Endothelial cell of umbilical vein (primary cell): ENCODE data around the gene ZCWPW1. TPM values are rescaled to one million over a fixed set of nuclear protein-coding genes. Genes with fewer than 3 reads are reported as not detected.

ENCODE experiments used
- BruUV-seq: library from RNA; stranded (reverse); fragments of 400-500 nt; replicated peaks from 2 replicates; lab custom pipeline; 2021; lab: Mats Ljungman, UMichigan
- CTCF ChIA-PET: fragments of 300-600, 350-600 bp; sonication (Branson Sonifier 250); formaldehyde crosslinking; loops from one replicate; lab custom pipeline; 2021; ENCODE audit warnings: antibody characterized with exemption, inconsistent platforms; lab: Charles Lee
- POLR2A ChIA-PET: fragments of 300-600, 350-600 bp; sonication (Branson Sonifier 250); formaldehyde crosslinking; loops from one replicate; lab custom pipeline; 2021; ENCODE audit warnings: antibody characterized with exemption, inconsistent platforms; lab: Charles Lee
- DNase-seq: peaks from one replicate; pipeline ENCODE4 v3.0.0-alpha.2; 2011; ENCODE audit warnings: low read depth, low spot score
- FAIRE-seq: peaks from 2 replicates; lab custom pipeline; 2011; peaks lifted over from hg19 to GRCh38; lab: Jason Lieb, UNC
- H2AFZ ChIP-seq: 2 replicates; pipeline ENCODE4 v1.6.0; 2012; ENCODE audit warnings: low read depth, low read length, control low read depth, inconsistent platforms
- H3K27ac ChIP-seq: 2 replicates; pipeline ENCODE4 v1.5.1; 2011; ENCODE audit warnings: low read depth, mild to moderate bottlenecking, control low read depth, low read length, moderate library complexity; ENCODE audit not compliant: insufficient read depth
- H3K27me3 ChIP-seq, 2 experiments: 2 replicates each; pipeline versions ENCODE4 v1.6.0 to v1.6.1; 2011; ENCODE audit warnings: low read length in 2 of 2, mixed read lengths in 1 of 2; ENCODE audit not compliant: control insufficient read depth in 2 of 2, insufficient read depth in 2 of 2
- H3K36me3 ChIP-seq, 2 experiments: 2 replicates in 1 of 2; 3 replicates in 1 of 2; pipeline ENCODE4 v1.5.1; 2011; ENCODE audit warnings: low read length in 2 of 2, mild to moderate bottlenecking in 1 of 2, moderate library complexity in 1 of 2; ENCODE audit not compliant: control insufficient read depth in 2 of 2, insufficient read depth in 2 of 2; ENCODE audit errors: extremely low read depth in 1 of 2
- H3K4me1 ChIP-seq: 3 replicates; pipeline ENCODE4 v1.5.1; 2011; ENCODE audit warnings: mild to moderate bottlenecking, low read length; ENCODE audit not compliant: control insufficient read depth, insufficient read depth; ENCODE audit errors: extremely low read depth
- H3K4me2 ChIP-seq: 2 replicates; pipeline ENCODE4 v1.6.1; 2011; ENCODE audit warnings: low read length, control low read depth, mixed read lengths; ENCODE audit not compliant: insufficient read depth
- H3K4me3 ChIP-seq, 3 experiments: fragments of 200-600 bp in 1 of 3; sonication (generic), shearing (Covaris generic) in 1 of 3; replicated peaks in 1 of 3; 2 replicates each; pipeline ENCODE4 v1.5.1; 2011 to 2016; ENCODE audit warnings: control low read depth in 3 of 3, low read length in 3 of 3, mild to moderate bottlenecking in 2 of 3, inconsistent platforms in 1 of 3, low read depth in 1 of 3, moderate library complexity in 1 of 3; ENCODE audit not compliant: insufficient read depth in 1 of 3
- H3K79me2 ChIP-seq: 2 replicates; pipeline ENCODE4 v1.6.0; 2012; ENCODE audit warnings: low read length, inconsistent platforms; ENCODE audit not compliant: control insufficient read depth, insufficient read depth
- H3K9ac ChIP-seq: replicated peaks from 2 replicates; pipeline ENCODE3; 2011; ENCODE audit warnings: low read length, control low read depth; ENCODE audit not compliant: insufficient read depth; ENCODE audit errors: extremely low read depth
- H3K9me1 ChIP-seq: replicated peaks from 3 replicates; pipeline ENCODE4 v1.6.0; 2011; ENCODE audit warnings: mild to moderate bottlenecking, low read length; ENCODE audit not compliant: control insufficient read depth, insufficient read depth; ENCODE audit errors: extremely low read depth
- H3K9me3 ChIP-seq: replicated peaks from 2 replicates; pipeline ENCODE4 v1.5.1; 2012; ENCODE audit warnings: low read length, inconsistent platforms; ENCODE audit not compliant: control insufficient read depth, insufficient read depth
- H4K20me1 ChIP-seq: replicated peaks from 2 replicates; pipeline ENCODE3; 2011; ENCODE audit warnings: mild to moderate bottlenecking, low read length; ENCODE audit not compliant: control insufficient read depth, insufficient read depth; ENCODE audit errors: extremely low read depth
- EZH2 ChIP-seq: IDR thresholded peaks from 2 replicates; pipeline ENCODE4 v1.6.1; 2012; ENCODE audit warnings: borderline replicate concordance, low read depth, mild to moderate bottlenecking, moderate library complexity, low read length, inconsistent platforms; ENCODE audit not compliant: severe bottlenecking
- FOS ChIP-seq: IDR thresholded peaks from 2 replicates; pipeline ENCODE4 v1.6.1; 2011; ENCODE audit warnings: mild to moderate bottlenecking, low read length, moderate library complexity, borderline replicate concordance; ENCODE audit not compliant: insufficient read depth
- GATA2 ChIP-seq: IDR thresholded peaks from 2 replicates; pipeline ENCODE4 v1.7.0; 2011; ENCODE audit warnings: low read depth, mild to moderate bottlenecking, moderate library complexity, mixed read lengths, low read length; ENCODE audit not compliant: insufficient read length, insufficient read depth
- JUN ChIP-seq: IDR thresholded peaks from 2 replicates; pipeline ENCODE4 v1.6.1; 2011; ENCODE audit warnings: borderline replicate concordance, low read depth; ENCODE audit not compliant: insufficient read length, insufficient read depth
- MYC ChIP-seq: IDR thresholded peaks from one replicate; pipeline ENCODE4 v1.6.1; 2011; ENCODE audit warnings: mild to moderate bottlenecking, low read depth, low read length
- POLR2A ChIP-seq: IDR thresholded peaks from 2 replicates; pipeline ENCODE4 v1.6.1; 2012; ENCODE audit warnings: low read depth, mild to moderate bottlenecking, control low read depth, low read length
- POLR2AphosphoS5 ChIP-seq: IDR thresholded peaks from 2 replicates; pipeline ENCODE4 v1.6.1; 2012; ENCODE audit warnings: low read depth, mild to moderate bottlenecking, control low read depth, low read length, moderate library complexity; ENCODE audit not compliant: insufficient read depth
- dilution Hi-C: fragments of 300-500 bp; cut with MboI; formaldehyde crosslinking; loops from one replicate; pipeline ENCODE4 v1.15.0; 2019; ENCODE audit warnings: low sequenced_read_pairs; ENCODE audit not compliant: extremely low pct_ligation_motif_present
- intact Hi-C: fragments of 100-400 bp; cut with micrococcal nuclease; formaldehyde crosslinking; loops from one replicate; pipeline ENCODE4 v1.10.0; 2022
- polyA plus RNA-seq, 4 experiments: library from polyadenylated mRNA; depleted of rRNA in 3 of 4; stranded (reverse) in 3 of 4; unstranded in 1 of 4; fragments of >200 nt; gene quantifications; 2 replicates each; pipeline versions ENCODE4 v1.2.1 to v1.2.3, GENCODE V29; 2011 to 2012; ENCODE audit warnings: missing spikeins in 1 of 4
- total RNA-seq: library from RNA; stranded (reverse); gene quantifications from 2 replicates; pipeline ENCODE4 v1.2.3, GENCODE V29; 2021
- TF ChIP-seq, protein P1 (sequence below): IDR thresholded peaks from 2 replicates; pipeline ENCODE4 v1.6.1; 2011; ENCODE audit not compliant: insufficient read depth, insufficient read length
- TF ChIP-seq, protein P2 (sequence below), 2 donors: IDR thresholded peaks; 1 replicate in 1 of 2; 2 replicates in 1 of 2; pipeline ENCODE4 v1.5.1; 2011; ENCODE audit warnings: low read length in 2 of 2, mild to moderate bottlenecking in 2 of 2, moderate library complexity in 2 of 2, control low read depth in 1 of 2, inconsistent platforms in 1 of 2, low read depth in 1 of 2; ENCODE audit not compliant: insufficient read depth in 1 of 2; ENCODE audit errors: extremely low read depth in 1 of 2

Gene ZCWPW1
- total and polyA plus RNA-seq, 2 donors (not counting 3 experiments of a cell fraction or from before 2014, with no cell fraction given) = 0.31 to 0.32 TPM

DNA sequence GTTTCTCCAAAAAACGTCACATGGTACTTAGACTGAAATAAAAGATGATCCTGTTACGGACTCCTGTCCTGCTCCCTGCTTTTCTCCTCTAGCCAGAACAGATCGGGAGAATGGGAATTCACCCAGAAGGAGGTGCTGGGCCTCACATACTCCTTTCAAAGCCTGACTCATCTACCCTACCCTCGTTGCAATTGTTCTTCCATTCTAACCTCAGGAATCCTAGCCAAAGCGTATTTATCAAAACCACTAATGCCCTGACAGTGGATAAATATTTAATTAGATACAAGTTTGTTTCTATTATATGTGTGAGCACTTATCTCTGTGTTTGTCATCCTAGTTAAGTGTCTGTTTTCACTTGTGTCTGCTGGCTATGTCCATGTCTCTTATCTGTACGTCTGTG, 21.7 kb downstream of the ZCWPW1 start:
- peaks cover 19 to 40% of the 10 kb centered on the region in 2 experiments for H3K27me3 ChIP-seq
- H3K4me1 ChIP-seq = no peaks in the 10 kb centered on the region
- FAIRE-seq (no peak), DNase-seq (no peak)
- H4K20me1 ChIP-seq = no peaks in the 10 kb centered on the region
- no peak overlapping the region for H3K9ac ChIP-seq
- no peak overlapping the region for H3K4me3 ChIP-seq
- intact Hi-C loops = loop anchor here (5.0 kb wide), 1 partner anchor 49 kb away; the partner anchor contains the start of gene PILRB
- H3K79me2 ChIP-seq = no peaks in the 10 kb centered on the region
- no TSS peak for BruUV-seq
- H3K4me2 ChIP-seq = no peak overlapping the region
- H3K36me3 ChIP-seq = no peaks in the 10 kb centered on the region
- no peak for TF ChIP-seq EZH2
- TF ChIP-seq POLR2A = no peak
- no peak for TF ChIP-seq FOS
- TF ChIP-seq, protein P1, sequence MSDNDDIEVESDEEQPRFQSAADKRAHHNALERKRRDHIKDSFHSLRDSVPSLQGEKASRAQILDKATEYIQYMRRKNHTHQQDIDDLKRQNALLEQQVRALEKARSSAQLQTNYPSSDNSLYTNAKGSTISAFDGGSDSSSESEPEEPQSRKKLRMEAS = no peak
- no peak for TF ChIP-seq GATA2
- TF ChIP-seq, protein P2, sequence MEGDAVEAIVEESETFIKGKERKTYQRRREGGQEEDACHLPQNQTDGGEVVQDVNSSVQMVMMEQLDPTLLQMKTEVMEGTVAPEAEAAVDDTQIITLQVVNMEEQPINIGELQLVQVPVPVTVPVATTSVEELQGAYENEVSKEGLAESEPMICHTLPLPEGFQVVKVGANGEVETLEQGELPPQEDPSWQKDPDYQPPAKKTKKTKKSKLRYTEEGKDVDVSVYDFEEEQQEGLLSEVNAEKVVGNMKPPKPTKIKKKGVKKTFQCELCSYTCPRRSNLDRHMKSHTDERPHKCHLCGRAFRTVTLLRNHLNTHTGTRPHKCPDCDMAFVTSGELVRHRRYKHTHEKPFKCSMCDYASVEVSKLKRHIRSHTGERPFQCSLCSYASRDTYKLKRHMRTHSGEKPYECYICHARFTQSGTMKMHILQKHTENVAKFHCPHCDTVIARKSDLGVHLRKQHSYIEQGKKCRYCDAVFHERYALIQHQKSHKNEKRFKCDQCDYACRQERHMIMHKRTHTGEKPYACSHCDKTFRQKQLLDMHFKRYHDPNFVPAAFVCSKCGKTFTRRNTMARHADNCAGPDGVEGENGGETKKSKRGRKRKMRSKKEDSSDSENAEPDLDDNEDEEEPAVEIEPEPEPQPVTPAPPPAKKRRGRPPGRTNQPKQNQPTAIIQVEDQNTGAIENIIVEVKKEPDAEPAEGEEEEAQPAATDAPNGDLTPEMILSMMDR (IDR thresholded peaks at IDR 0.05; ENCODE audit: extremely low read depth in 1 of 2, insufficient read depth in 1 of 2, low read depth in 1 of 2, low read length in 2 of 2) = no peak
- no peak for TF ChIP-seq JUN
- no peak for TF ChIP-seq MYC
- no peak for TF ChIP-seq POLR2AphosphoS5
- H3K9me1 ChIP-seq = no peaks in the 10 kb centered on the region
- POLR2A ChIA-PET = interaction anchor here (0.5 to 1.3 kb wide), 2 partner anchors 22 to 28 kb away, joined by 4 to 5 read pairs; partner anchors contain the start of gene ZCWPW1
- dilution Hi-C loops = no loop called here
- CTCF ChIA-PET = interaction anchor here (1.2 to 2.5 kb wide), 16 partner anchors 9 to 278 kb away, joined by 3 to 22 read pairs (median 10); partner anchors contain the start of gene FBXO24
- no peak overlapping the region for H2AFZ ChIP-seq
- no peaks in the 10 kb centered on the region for H3K9me3 ChIP-seq
- H3K27ac ChIP-seq = no peak overlapping the region
